ENCODE results near the gene DDX11.
"Not testable (repeated sequence)": the region's sequence is repeated elsewhere in the genome, so short reads cannot be mapped to it uniquely, and the experiment has no call there.

DNA sequence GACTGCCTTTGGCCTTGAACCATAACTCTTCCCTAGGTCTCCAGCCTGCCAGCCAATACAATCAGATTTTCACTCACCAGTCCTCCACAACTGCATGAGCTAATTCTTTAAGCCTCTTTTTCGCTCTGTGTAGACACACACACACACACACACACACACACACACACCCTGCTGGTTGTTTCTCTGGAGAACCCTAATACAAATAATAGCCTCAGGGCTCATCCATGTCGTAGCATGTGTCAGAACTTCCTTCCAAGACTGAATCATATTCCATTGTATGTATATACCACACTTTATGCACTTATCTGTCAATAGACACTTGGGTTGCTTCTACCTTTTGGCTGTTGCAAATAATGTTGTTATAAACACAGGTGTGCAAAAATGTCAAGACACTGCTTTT is 6.0 kb upstream of the DDX11 start:
- TF ChIP-seq, protein P1, sequence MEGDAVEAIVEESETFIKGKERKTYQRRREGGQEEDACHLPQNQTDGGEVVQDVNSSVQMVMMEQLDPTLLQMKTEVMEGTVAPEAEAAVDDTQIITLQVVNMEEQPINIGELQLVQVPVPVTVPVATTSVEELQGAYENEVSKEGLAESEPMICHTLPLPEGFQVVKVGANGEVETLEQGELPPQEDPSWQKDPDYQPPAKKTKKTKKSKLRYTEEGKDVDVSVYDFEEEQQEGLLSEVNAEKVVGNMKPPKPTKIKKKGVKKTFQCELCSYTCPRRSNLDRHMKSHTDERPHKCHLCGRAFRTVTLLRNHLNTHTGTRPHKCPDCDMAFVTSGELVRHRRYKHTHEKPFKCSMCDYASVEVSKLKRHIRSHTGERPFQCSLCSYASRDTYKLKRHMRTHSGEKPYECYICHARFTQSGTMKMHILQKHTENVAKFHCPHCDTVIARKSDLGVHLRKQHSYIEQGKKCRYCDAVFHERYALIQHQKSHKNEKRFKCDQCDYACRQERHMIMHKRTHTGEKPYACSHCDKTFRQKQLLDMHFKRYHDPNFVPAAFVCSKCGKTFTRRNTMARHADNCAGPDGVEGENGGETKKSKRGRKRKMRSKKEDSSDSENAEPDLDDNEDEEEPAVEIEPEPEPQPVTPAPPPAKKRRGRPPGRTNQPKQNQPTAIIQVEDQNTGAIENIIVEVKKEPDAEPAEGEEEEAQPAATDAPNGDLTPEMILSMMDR (IDR thresholded peaks at IDR 0.05) = not testable (repeated sequence)
- TF ChIP-seq POLR2A (IDR thresholded peaks at IDR 0.05) = not testable (repeated sequence)
